Measurements from ENCODE around the gene DLGAP1.

The DLGAP1 gene

GRCh38 chr18:3615374-3615985, 839.6 kb downstream of the DLGAP1 start:
- H4K20me1 ChIP-seq (ENCODE audit: insufficient read depth, low read length): no peaks in the 10 kb centered on the region
- H3F3A ChIP-seq (ENCODE audit: insufficient read depth, low read length): no peaks in the 10 kb centered on the region
- no peak overlapping the region for H3K27ac ChIP-seq (ENCODE audit: low read depth, low read length, poor library complexity, severe bottlenecking)
- no peak overlapping the region for H3K9ac ChIP-seq (ENCODE audit: low read length)
- no peak overlapping the region for H3K4me3 ChIP-seq (ENCODE audit: low read depth, low read length, poor library complexity, severe bottlenecking)
- no peak for TF ChIP-seq EZH2 (IDR thresholded peaks at IDR 0.05; ENCODE audit: borderline replicate concordance, low read length)
- no peak for TF ChIP-seq CTCF (IDR thresholded peaks at IDR 0.05; ENCODE audit: low read length)
- H2AFZ ChIP-seq (ENCODE audit: low read length): no peak overlapping the region
- H3K79me2 ChIP-seq (ENCODE audit: insufficient read depth, low read length): no peaks in the 10 kb centered on the region
- peaks cover 9% of the 10 kb centered on the region for H3K4me1 ChIP-seq (ENCODE audit: insufficient read depth, low read length, severe bottlenecking)
- no peak overlapping the region for H3K4me2 ChIP-seq (ENCODE audit: low read length)
- no peaks in the 10 kb centered on the region for H3K9me3 ChIP-seq (ENCODE audit: low read length)
- no peaks in the 10 kb centered on the region for H3K36me3 ChIP-seq (ENCODE audit: insufficient read depth, low read length)
- no peaks in the 10 kb centered on the region for H3K9me2 ChIP-seq (ENCODE audit: low read depth, low read length)
- no peaks in the 10 kb centered on the region for H3K27me3 ChIP-seq (ENCODE audit: insufficient read depth, low read length)

GRCh38 chr18:3612315-3612714, 842.8 kb downstream of the DLGAP1 start:
- no peak overlapping the region for H3K27ac ChIP-seq (ENCODE audit: low read depth, low read length, poor library complexity, severe bottlenecking)

GRCh38 chr18:3611313-3612090, 843.6 kb downstream of the DLGAP1 start:
- H3K27ac ChIP-seq (ENCODE audit: low read depth, low read length, poor library complexity, severe bottlenecking): no peak overlapping the region
- no peaks in the 10 kb centered on the region for H3K9me2 ChIP-seq (ENCODE audit: low read depth, low read length)
- H3K27me3 ChIP-seq (ENCODE audit: insufficient read depth, low read length): no peaks in the 10 kb centered on the region
- no peaks in the 10 kb centered on the region for H3K9me3 ChIP-seq (ENCODE audit: low read length)
- no peak overlapping the region for H3K9ac ChIP-seq (ENCODE audit: low read length)
- peaks cover 9% of the 10 kb centered on the region for H3K4me1 ChIP-seq (ENCODE audit: insufficient read depth, low read length, severe bottlenecking)
- H3K36me3 ChIP-seq (ENCODE audit: insufficient read depth, low read length): no peaks in the 10 kb centered on the region
- TF ChIP-seq EZH2 (IDR thresholded peaks at IDR 0.05; ENCODE audit: borderline replicate concordance, low read length): no peak
- TF ChIP-seq CTCF (IDR thresholded peaks at IDR 0.05; ENCODE audit: low read length): no peak
- H3K4me2 ChIP-seq (ENCODE audit: low read length): no peak overlapping the region
- no peaks in the 10 kb centered on the region for H4K20me1 ChIP-seq (ENCODE audit: insufficient read depth, low read length)
- no peaks in the 10 kb centered on the region for H3K79me2 ChIP-seq (ENCODE audit: insufficient read depth, low read length)
- H3K4me3 ChIP-seq (ENCODE audit: low read depth, low read length, poor library complexity, severe bottlenecking): no peak overlapping the region
- H2AFZ ChIP-seq (ENCODE audit: low read length): no peak overlapping the region
- no peaks in the 10 kb centered on the region for H3F3A ChIP-seq (ENCODE audit: insufficient read depth, low read length)

More at GRCh38 chr18:3612315-3612714, 842.8 kb downstream of the DLGAP1 start:
- peaks cover 9% of the 10 kb centered on the region for H3K4me1 ChIP-seq (ENCODE audit: insufficient read depth, low read length, severe bottlenecking)
- H4K20me1 ChIP-seq (ENCODE audit: insufficient read depth, low read length): no peaks in the 10 kb centered on the region
- TF ChIP-seq EZH2 (IDR thresholded peaks at IDR 0.05; ENCODE audit: borderline replicate concordance, low read length) (no peak), CTCF (IDR thresholded peaks at IDR 0.05; ENCODE audit: low read length) (no peak)
- H3K27me3 ChIP-seq (ENCODE audit: insufficient read depth, low read length): no peaks in the 10 kb centered on the region
- no peak overlapping the region for H3K9ac ChIP-seq (ENCODE audit: low read length)
- H3K36me3 ChIP-seq (ENCODE audit: insufficient read depth, low read length): no peaks in the 10 kb centered on the region
- H3K9me3 ChIP-seq (ENCODE audit: low read length): no peaks in the 10 kb centered on the region
- no peak overlapping the region for H3K4me2 ChIP-seq (ENCODE audit: low read length)
- H3F3A ChIP-seq (ENCODE audit: insufficient read depth, low read length): no peaks in the 10 kb centered on the region
- no peak overlapping the region for H3K4me3 ChIP-seq (ENCODE audit: low read depth, low read length, poor library complexity, severe bottlenecking)
- H3K9me2 ChIP-seq (ENCODE audit: low read depth, low read length): no peaks in the 10 kb centered on the region
- H3K79me2 ChIP-seq (ENCODE audit: insufficient read depth, low read length): no peaks in the 10 kb centered on the region
- H2AFZ ChIP-seq (ENCODE audit: low read length): no peak overlapping the region

Measured in OCI-LY1 (cell line).